GM18873 (cell line): ENCODE measurements around the gene GLT8D1.

Experiments used
- ATAC-seq: cut with Tn5 transposase; IDR thresholded peaks from one replicate; pipeline ENCODE4 v1.9.1; 2021; ENCODE audit warnings: mild to moderate bottlenecking, moderate library complexity, moderate number of reproducible peaks; ENCODE audit not compliant: unreplicated experiment, low FRiP score

The GLT8D1 gene

GRCh38 chr3:52714335-52715302, 9.0 kb upstream of the GLT8D1 start:
- no peak for ATAC-seq

DNA sequence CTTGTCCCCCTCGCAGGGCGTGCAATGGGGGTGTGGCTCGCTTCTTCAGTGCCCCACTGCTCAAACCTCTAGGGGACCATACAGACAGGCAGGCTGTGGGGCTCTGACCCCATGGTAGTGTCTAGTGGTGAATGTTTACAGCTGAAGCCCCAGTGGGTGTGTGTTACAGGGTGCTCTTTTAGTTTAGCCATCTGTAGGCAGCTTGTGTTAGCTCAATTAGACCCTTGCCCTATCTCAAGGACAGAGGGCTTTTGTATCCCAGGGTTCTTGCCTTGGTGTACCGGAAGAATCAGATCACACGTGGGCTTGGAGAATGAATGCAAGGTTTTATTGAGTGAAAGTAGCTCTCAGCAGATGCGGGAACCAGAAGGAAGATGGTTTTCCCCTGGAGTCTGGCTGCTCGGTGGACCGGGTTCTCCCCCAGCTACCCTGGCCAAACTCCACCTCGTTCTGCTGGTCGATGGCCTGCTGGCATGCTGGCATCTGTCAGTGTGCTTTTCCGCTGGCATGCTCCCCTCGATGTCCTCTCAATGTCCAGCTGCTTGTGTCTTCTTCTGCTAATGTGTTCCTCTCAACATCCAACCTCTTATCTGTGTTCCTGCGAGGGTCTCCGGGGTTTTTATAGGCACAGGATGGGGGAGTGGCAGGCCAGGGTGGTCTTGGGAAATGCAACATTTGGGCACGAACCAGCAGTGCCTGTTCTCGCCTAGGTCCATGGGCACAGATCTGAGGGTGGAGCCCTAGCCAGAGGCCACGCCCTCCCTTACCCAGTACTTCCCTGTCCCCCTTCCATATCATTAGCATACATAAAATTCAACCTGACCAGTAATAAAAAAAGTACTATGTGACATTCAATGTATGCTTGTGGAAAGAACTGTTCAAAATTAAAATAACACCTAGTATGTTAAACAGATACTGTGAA, 7.0 kb upstream of the GLT8D1 start:
- no peak for ATAC-seq

DNA sequence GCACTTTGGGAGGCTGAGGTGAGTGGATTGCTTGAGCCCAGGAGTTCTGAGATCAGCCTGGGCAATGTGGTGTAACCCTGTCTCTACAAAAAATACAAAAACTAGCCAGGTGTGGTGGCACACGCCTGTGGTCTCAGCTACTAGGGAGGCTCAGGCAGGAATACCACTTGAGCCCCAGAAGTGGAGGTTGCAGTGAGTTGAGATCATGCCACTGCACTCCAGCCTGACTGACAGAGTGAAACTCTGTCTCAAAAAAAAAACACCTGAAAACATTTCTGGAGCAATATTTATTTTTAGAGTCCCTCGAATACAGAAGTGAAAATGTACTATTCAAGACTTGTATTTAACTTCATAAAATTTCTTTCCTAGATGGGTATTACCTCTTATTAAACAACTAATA, 4.9 kb upstream of the GLT8D1 start:
- ATAC-seq: no peak

GRCh38 chr3:52707585-52707984, 2.0 kb upstream of the GLT8D1 start:
- ATAC-seq: no peak

- no peak for ATAC-seq
Observed at GRCh38 chr3:52705438-52705687, 228 bp downstream of the GLT8D1 start.

GRCh38 chr3:52704611-52705437, 767 bp downstream of the GLT8D1 start:
- ATAC-seq: no peak

DNA sequence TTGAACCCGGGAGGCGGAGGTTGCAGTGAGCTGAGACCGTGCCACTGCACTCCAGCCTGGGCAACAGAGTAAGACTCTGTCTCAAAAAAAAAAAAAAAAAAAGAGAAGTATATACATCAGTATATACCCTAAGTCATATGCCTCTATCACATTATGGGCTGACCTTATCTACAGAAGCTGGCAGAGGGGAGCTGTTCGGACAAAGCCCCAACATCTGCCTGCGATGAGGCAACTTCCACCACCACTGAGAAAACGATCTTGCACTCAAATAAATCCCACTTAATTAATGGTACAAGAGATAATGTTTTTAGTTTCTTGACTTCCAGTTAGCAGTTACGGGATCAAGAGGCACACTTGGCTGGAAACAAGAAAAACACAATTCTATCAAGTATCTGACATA, 2.2 kb downstream of the GLT8D1 start:
- ATAC-seq: no peak

- no peak for ATAC-seq
Observed at GRCh38 chr3:52697632-52697965, 8.0 kb downstream of the GLT8D1 start.

- ATAC-seq: no peak
Observed at GRCh38 chr3:52696830-52697631, 8.6 kb downstream of the GLT8D1 start.

- ATAC-seq: no peak
Observed at GRCh38 chr3:52695798-52696671, 9.6 kb downstream of the GLT8D1 start.

- no peak for ATAC-seq
Observed at GRCh38 chr3:52694528-52695189, 10.9 kb downstream of the GLT8D1 start.

DNA sequence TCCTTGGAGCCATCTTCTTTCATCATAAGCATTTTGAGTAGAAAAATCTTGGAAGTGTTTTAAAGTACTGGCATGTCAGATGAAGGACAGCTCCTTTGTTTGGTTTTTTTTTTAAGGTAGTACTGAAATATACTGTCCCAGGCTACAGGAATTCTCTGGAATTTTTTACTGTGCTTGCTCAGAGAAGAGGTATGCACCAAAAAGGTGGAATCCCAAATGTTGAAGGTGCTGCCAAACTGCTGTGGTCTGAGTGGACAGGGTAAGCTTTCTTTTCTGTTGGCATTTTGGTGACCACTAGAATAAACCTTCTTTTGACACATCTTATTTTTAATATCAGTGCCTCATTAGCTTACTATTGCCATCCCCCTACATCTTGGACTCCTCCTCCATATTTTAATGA, 12.5 kb downstream of the GLT8D1 start:
- no peak for ATAC-seq

GRCh38 chr3:52690560-52690959, 15.0 kb downstream of the GLT8D1 start:
- no peak for ATAC-seq

DNA sequence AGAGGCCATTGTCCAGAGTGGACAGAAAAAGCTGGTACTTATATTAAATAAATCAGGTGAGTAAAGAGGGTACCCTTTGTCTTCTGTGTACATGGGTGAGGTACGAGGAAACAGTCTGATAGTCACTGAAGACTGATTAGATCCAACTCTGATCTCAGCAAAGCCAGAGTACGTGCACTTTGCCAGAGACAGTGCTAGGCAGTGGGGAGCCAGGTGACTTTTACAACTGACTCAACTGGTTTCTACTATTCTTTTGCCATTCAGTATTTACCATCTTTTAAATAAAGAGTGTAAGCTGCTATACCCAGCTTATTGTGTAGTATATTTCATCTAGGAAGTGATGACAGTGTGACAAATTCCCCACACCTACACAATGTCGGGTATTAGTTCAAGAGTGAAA, 16.4 kb downstream of the GLT8D1 start:
- ATAC-seq: no peak

DNA sequence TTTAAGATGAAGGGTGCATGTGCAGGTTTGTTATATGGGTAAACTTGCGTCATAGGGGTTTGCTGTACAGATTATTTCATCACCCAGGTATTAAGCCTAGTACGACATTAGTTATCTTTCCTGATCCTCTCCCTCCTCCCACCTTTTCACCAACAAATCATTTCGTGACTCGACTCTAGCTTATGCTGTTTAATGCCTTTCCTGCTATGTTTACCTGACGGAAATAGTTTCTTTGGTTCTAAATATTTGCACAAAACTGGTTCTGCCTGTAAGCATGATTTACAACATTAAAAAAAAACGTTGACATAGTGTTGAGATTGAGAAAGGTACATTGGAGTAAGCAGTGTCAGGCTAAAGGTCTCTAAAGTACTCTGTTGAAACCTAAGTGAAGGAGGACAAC, 17.3 kb downstream of the GLT8D1 start:
- ATAC-seq: no peak

DNA sequence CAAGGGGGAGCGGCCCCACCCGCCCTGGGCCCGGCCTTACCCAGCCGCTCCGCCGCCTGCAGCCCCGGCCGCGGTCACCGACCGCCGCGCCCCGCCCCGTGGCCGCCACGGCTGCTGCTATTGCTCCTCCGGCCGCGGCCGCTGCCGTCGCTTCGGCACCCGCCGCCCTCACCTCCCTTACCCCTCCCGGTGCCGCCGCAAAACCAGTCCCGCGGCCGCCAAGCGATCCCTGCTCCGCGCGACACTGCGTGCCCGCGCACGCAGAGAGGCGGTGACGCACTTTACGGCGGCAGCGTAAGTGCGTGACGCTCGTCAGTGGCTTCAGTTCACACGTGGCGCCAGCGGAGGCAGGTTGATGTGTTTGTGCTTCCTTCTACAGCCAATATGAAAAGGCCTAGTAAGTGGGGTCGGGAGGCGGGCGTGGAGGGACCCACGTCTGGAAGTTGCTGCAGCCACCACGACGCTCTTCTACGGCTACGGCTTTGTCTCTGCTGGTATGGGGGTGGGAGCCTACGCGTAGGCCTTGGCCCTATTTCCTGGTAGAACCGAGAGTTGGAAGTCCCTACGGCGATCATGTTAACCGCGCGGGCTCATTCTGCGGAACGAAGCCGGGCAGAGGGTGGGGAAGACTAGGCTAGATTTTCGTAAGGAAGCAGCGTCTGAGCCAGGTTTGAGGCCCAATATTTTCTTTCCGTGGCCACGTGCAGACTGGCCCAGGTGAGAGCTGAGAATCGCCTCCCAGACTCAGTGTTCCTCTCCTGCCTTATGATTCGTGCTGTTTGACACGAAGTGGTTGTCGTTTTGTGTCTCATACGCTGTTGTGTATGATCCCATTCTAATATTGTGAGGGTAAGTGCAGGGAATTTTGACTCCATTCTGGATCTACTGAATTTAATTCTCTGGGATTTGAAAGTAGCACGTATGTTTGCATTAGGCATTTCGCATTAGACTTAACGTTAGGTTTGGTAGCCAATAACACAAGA, 19.6 kb downstream of the GLT8D1 start, which contains the start of the genes GNL3 and PBRM1:
GNL3 (plus strand) TSS at position 324 of the 983 bp plus-strand sequence; CDS start at position 385, 61 bp downstream.
PBRM1 (minus strand) TSS at position 205 of the 983 bp plus-strand sequence.
- peak; percentile 65 for ATAC-seq

GRCh38 chr3:52685285-52685708, 20.3 kb downstream of the GLT8D1 start:
- peak; percentile 58 for ATAC-seq
